Muscle layer of colon (tissue), 2 donors: ENCODE measurements around the gene SSRP1.
"Not testable (repeated sequence)": the region's sequence is repeated elsewhere in the genome, so short reads cannot be mapped to it uniquely, and the experiment has no call there.

Experiments used
- H3K27ac ChIP-seq: one replicate; pipeline ENCODE4 v1.7.0; 2013; ENCODE audit warnings: low read depth, mild to moderate bottlenecking, low read length, moderate library complexity
- H3K27me3 ChIP-seq, 2 donors: one replicate each; pipeline ENCODE4 v1.7.0; 2013; ENCODE audit warnings: low read length in 2 of 2, mild to moderate bottlenecking in 2 of 2; ENCODE audit not compliant: insufficient read depth in 2 of 2, control insufficient read depth in 1 of 2
- H3K36me3 ChIP-seq: one replicate; pipeline ENCODE4 v1.7.0; 2013; ENCODE audit warnings: mild to moderate bottlenecking, low read length; ENCODE audit not compliant: insufficient read depth
- H3K4me1 ChIP-seq: one replicate; pipeline ENCODE4 v1.7.0; 2013; ENCODE audit warnings: mild to moderate bottlenecking, low read length; ENCODE audit not compliant: insufficient read depth
- H3K4me3 ChIP-seq, 2 donors: one replicate each; pipeline ENCODE4 v1.7.0; 2013; ENCODE audit warnings: low read length in 2 of 2, low read depth in 1 of 2, mild to moderate bottlenecking in 1 of 2, moderate library complexity in 1 of 2
- H3K9ac ChIP-seq: one replicate; pipeline ENCODE4 v1.7.0; 2013; ENCODE audit warnings: low read length
- H3K9me3 ChIP-seq: one replicate; pipeline ENCODE4 v1.7.0; 2013; ENCODE audit warnings: mild to moderate bottlenecking, low read length
- donor health status: abdominal sarcoma.
- donor health status: Adenocarcinoma of cecum.

The SSRP1 gene

GRCh38 chr11:57303280-57303989 is 32.3 kb downstream of the SSRP1 start:
- Histone ChIP-seq H3K27me3 (no peaks in the 10 kb centered on the region), H3K36me3 (peaks cover 56% of the 10 kb centered on the region), H3K4me3 (no peak overlapping the region), H3K9ac (no peak overlapping the region), H3K9me3 (peaks cover 10% of the 10 kb centered on the region), H3K27ac (no peak overlapping the region), H3K4me1 (peaks cover 4% of the 10 kb centered on the region)

- peaks cover 10% of the 10 kb centered on the region for H3K9me3 ChIP-seq
- no peak overlapping the region for H3K4me3 ChIP-seq
- no peak overlapping the region for H3K27ac ChIP-seq
- no peaks in the 10 kb centered on the region for H3K27me3 ChIP-seq
- no peak overlapping the region for H3K9ac ChIP-seq
- H3K36me3 ChIP-seq, result peaks cover 52% of the 10 kb centered on the region
- peaks cover 4% of the 10 kb centered on the region for H3K4me1 ChIP-seq
Observed at GRCh38 chr11:57302489-57302888, 33.2 kb downstream of the SSRP1 start.

- Histone ChIP-seq H3K9ac (no peak overlapping the region), H3K4me1 (peaks cover 4% of the 10 kb centered on the region), H3K4me3 (no peak overlapping the region), H3K27ac (no peak overlapping the region), H3K27me3 (no peaks in the 10 kb centered on the region), H3K9me3 (peaks cover 10% of the 10 kb centered on the region), H3K36me3 (peaks cover 50% of the 10 kb centered on the region)
Observed at GRCh38 chr11:57301711-57302423, 33.8 kb downstream of the SSRP1 start.

GRCh38 chr11:57300785-57301184 is 34.9 kb downstream of the SSRP1 start:
- Histone ChIP-seq H3K9me3 (peaks cover 10% of the 10 kb centered on the region), H3K9ac (no peak overlapping the region), H3K27ac (no peak overlapping the region), H3K27me3 (no peaks in the 10 kb centered on the region), H3K4me1 (peaks cover 4% of the 10 kb centered on the region), H3K4me3 (no peak overlapping the region), H3K36me3 (peaks cover 53% of the 10 kb centered on the region)

- Histone ChIP-seq H3K9ac (no peak overlapping the region), H3K27me3 (no peaks in the 10 kb centered on the region), H3K27ac (no peak overlapping the region), H3K4me3 (no peak overlapping the region), H3K4me1 (peaks cover 2% of the 10 kb centered on the region), H3K9me3 (peaks cover 10% of the 10 kb centered on the region), H3K36me3 (peaks cover 53% of the 10 kb centered on the region)
Observed at GRCh38 chr11:57299150-57299737, 36.4 kb downstream of the SSRP1 start.

GRCh38 chr11:57297221-57297620 is 38.5 kb downstream of the SSRP1 start:
- no peaks in the 10 kb centered on the region for H3K27me3 ChIP-seq
- H3K4me3 ChIP-seq, result no peak overlapping the region
- H3K27ac ChIP-seq, result no peak overlapping the region
- H3K9ac ChIP-seq, result no peak overlapping the region
- no peaks in the 10 kb centered on the region for H3K4me1 ChIP-seq
- H3K9me3 ChIP-seq, result peaks cover 10% of the 10 kb centered on the region
- peaks cover 43% of the 10 kb centered on the region for H3K36me3 ChIP-seq

- H3K4me3 ChIP-seq, H3K27me3 ChIP-seq, H3K4me1 ChIP-seq, H3K27ac ChIP-seq, H3K9ac ChIP-seq: not testable (repeated sequence)
- Histone ChIP-seq H3K9me3 (peaks cover 10% of the 10 kb centered on the region), H3K36me3 (peaks cover 33% of the 10 kb centered on the region)
Observed at GRCh38 chr11:57296205-57296604, 39.5 kb downstream of the SSRP1 start.

GRCh38 chr11:57294225-57295131 is 41.2 kb downstream of the SSRP1 start:
- Histone ChIP-seq H3K27me3 (no peaks in the 10 kb centered on the region), H3K36me3 (peaks cover 15% of the 10 kb centered on the region), H3K4me3 (no peak overlapping the region), H3K27ac (no peak overlapping the region), H3K9ac (no peak overlapping the region), H3K9me3 (peaks cover 5% of the 10 kb centered on the region), H3K4me1 (peaks cover under 1% of the 10 kb centered on the region)

GRCh38 chr11:57290288-57290687 is 45.4 kb downstream of the SSRP1 start:
- H3K36me3 ChIP-seq, result no peaks in the 10 kb centered on the region
- peaks cover 9% of the 10 kb centered on the region for H3K4me1 ChIP-seq
- no peak overlapping the region for H3K4me3 ChIP-seq
- no peaks in the 10 kb centered on the region for H3K9me3 ChIP-seq
- no peak overlapping the region for H3K9ac ChIP-seq
- H3K27me3 ChIP-seq, result no peaks in the 10 kb centered on the region
- H3K27ac ChIP-seq, result no peak overlapping the region

GRCh38 chr11:57288771-57289579 is 46.7 kb downstream of the SSRP1 start:
- Histone ChIP-seq H3K9me3 (no peaks in the 10 kb centered on the region), H3K27me3 (no peaks in the 10 kb centered on the region), H3K27ac (no peak overlapping the region), H3K4me3 (no peak overlapping the region), H3K4me1 (peaks cover 9% of the 10 kb centered on the region), H3K9ac (no peak overlapping the region), H3K36me3 (no peaks in the 10 kb centered on the region)
